ENCODE results near the gene TSEN15. TPM values are rescaled to one million over a fixed set of nuclear protein-coding genes. Genes with fewer than 3 reads are reported as not detected.

The TSEN15 gene
- total and polyA plus RNA-seq, 2 of the 13 experiments (the other 11 are each of a cell fraction or from before 2014, with no cell fraction given) = 25.6 to 35.8 TPM

DNA sequence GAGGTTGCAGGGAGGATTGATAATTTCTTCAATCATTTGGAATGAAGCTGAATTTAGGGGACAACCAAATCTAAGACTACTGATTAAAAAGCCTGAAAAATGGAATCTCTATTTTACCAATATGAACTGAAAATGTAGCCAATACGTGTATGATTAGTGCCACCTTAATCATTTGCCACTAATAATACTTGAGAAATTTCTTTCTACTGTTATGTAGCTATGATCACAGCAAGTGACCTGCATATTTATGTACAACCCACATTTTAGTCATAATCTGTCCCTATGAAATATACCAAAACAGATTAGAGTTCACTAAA, 20.5 kb upstream of the TSEN15 start (continued):
- TF ChIP-seq ZNF407 (CRISPR knock-in tag; IDR thresholded peaks at IDR 0.05; ENCODE audit: not compliant biosample characterization) (no peak), KMT2B (CRISPR knock-in tag; IDR thresholded peaks at IDR 0.05) (no peak), NCOR1 (IDR thresholded peaks at IDR 0.05; ENCODE audit: borderline replicate concordance, low read length) (no peak), STAT5B (CRISPR knock-in tag; IDR thresholded peaks at IDR 0.05) (no peak), ZNF12 (CRISPR knock-in tag; IDR thresholded peaks at IDR 0.05) (no peak), POLR2A (IDR thresholded peaks at IDR 0.05; ENCODE audit: insufficient read depth in 1 of 2, low read depth in 2 of 2, low read length in 2 of 2) (no peak), TEAD2 (CRISPR knock-in tag; IDR thresholded peaks at IDR 0.05) (no peak)
- TF ChIP-seq, protein P1, sequence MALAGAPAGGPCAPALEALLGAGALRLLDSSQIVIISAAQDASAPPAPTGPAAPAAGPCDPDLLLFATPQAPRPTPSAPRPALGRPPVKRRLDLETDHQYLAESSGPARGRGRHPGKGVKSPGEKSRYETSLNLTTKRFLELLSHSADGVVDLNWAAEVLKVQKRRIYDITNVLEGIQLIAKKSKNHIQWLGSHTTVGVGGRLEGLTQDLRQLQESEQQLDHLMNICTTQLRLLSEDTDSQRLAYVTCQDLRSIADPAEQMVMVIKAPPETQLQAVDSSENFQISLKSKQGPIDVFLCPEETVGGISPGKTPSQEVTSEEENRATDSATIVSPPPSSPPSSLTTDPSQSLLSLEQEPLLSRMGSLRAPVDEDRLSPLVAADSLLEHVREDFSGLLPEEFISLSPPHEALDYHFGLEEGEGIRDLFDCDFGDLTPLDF (CRISPR knock-in tag; IDR thresholded peaks at IDR 0.05) = no peak
- TF ChIP-seq, protein P2, sequence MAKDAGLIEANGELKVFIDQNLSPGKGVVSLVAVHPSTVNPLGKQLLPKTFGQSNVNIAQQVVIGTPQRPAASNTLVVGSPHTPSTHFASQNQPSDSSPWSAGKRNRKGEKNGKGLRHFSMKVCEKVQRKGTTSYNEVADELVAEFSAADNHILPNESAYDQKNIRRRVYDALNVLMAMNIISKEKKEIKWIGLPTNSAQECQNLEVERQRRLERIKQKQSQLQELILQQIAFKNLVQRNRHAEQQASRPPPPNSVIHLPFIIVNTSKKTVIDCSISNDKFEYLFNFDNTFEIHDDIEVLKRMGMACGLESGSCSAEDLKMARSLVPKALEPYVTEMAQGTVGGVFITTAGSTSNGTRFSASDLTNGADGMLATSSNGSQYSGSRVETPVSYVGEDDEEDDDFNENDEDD (CRISPR knock-in tag; IDR thresholded peaks at IDR 0.05; ENCODE audit: borderline replicate concordance) = no peak

All from HepG2 (cell line).